HG02763 (cell line): ENCODE measurements around the gene CFLAR.
"Not testable (repeated sequence)": the region's sequence is repeated elsewhere in the genome, so short reads cannot be mapped to it uniquely, and the experiment has no call there.

Source experiments
- ATAC-seq: cut with Tn5 transposase; IDR thresholded peaks from one replicate; pipeline ENCODE4 v1.9.1; 2021; ENCODE audit warnings: mild to moderate bottlenecking, moderate library complexity; ENCODE audit not compliant: unreplicated experiment

Gene CFLAR

GRCh38 chr2:201174687-201175086 is 58.7 kb downstream of the CFLAR start:
- ATAC-seq, result no peak

GRCh38 chr2:201176081-201176481 is 60.1 kb downstream of the CFLAR start:
- ATAC-seq, result no peak

- ATAC-seq, result no peak
Measured at GRCh38 chr2:201180010-201180409, 64.0 kb downstream of the CFLAR start.

- ATAC-seq, result peak; percentile 80
Measured at GRCh38 chr2:201182650-201183364, 66.8 kb downstream of the CFLAR start, which contains the start of gene CASP10. Gene CASP10, plus strand, starts transcription at chr2:201183141. Its CDS starts 2,637 bp downstream, at chr2:201185778.

GRCh38 chr2:201183365-201183727 is 67.4 kb downstream of the CFLAR start:
- no peak for ATAC-seq

- ATAC-seq, result not testable (repeated sequence)
Measured at GRCh38 chr2:201183835-201184234, 67.9 kb downstream of the CFLAR start.

GRCh38 chr2:201184248-201184647 is 68.3 kb downstream of the CFLAR start:
- not testable (repeated sequence) for ATAC-seq

GRCh38 chr2:201185863-201186262 is 69.9 kb downstream of the CFLAR start:
- no peak for ATAC-seq

- ATAC-seq, result no peak
Measured at GRCh38 chr2:201186982-201187381, 71.0 kb downstream of the CFLAR start.

GRCh38 chr2:201188449-201188848 is 72.5 kb downstream of the CFLAR start:
- no peak for ATAC-seq

GRCh38 chr2:201191132-201191875 is 75.3 kb downstream of the CFLAR start:
- ATAC-seq, result no peak

GRCh38 chr2:201194097-201194496 is 78.1 kb downstream of the CFLAR start:
- peak; percentile 84 for ATAC-seq

- ATAC-seq, result no peak
Measured at GRCh38 chr2:201195331-201195730, 79.4 kb downstream of the CFLAR start.

GRCh38 chr2:201196003-201196402 is 80.0 kb downstream of the CFLAR start:
- ATAC-seq, result no peak

- ATAC-seq, result no peak
Measured at GRCh38 chr2:201196803-201197202, 80.8 kb downstream of the CFLAR start.

- no peak for ATAC-seq
Measured at GRCh38 chr2:201197781-201198180, 81.8 kb downstream of the CFLAR start.

- ATAC-seq, result no peak
Measured at GRCh38 chr2:201199847-201200246, 83.9 kb downstream of the CFLAR start.

- no peak for ATAC-seq
Measured at GRCh38 chr2:201200345-201200744, 84.4 kb downstream of the CFLAR start.

- ATAC-seq, result no peak
Measured at GRCh38 chr2:201201371-201201770, 85.4 kb downstream of the CFLAR start.

GRCh38 chr2:201203916-201204654 is 88.1 kb downstream of the CFLAR start:
- ATAC-seq, result no peak

- ATAC-seq, result no peak
Measured at GRCh38 chr2:201204655-201205514, 88.9 kb downstream of the CFLAR start.
